ENCODE measurements around the gene GRIP1.
"Not testable (repeated sequence)": the region's sequence is repeated elsewhere in the genome, so short reads cannot be mapped to it uniquely, and the experiment has no call there.

GRIP1 gene

DNA sequence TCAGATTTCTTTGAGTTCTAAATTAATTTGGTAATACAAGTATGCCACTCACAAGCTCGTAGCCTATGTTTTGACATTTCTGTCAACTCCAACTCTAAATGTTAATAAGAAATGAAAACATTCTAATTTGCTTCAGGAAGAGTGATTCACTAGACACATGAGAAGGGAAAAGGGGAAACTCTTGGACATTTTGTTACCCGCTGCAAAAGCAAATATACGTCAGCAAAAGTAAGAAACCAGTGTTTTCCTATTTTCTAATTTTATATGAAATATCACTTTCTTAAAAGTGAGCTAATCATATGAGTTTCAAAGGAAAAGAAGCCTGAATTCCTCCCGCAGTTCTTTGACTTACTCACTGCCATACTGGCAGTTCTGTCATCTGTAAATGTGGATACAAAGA, 162.3 kb downstream of the GRIP1 start:
- no peak for DNase-seq (ENCODE audit: low read depth in 3 of 3)

DNA sequence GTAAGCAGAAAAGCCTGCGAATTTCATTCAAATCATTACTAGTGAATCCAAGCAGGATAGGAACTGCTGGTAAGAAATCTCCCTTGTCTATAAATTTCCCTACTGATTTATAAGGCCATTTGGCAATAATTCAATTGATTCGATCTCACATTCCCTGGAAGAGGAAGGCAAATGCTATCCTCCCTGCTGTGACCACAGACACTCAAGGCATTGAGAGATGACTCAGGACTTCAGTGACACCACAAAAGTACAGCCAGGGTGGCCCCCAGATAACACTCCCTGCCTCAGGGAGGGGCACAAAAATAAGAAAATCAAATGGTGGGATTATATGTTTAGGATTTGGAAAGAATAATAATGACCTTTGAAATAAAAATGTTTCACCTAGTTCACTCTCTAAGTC, 162.7 kb downstream of the GRIP1 start:
- no peak for DNase-seq (ENCODE audit: low read depth in 3 of 3)

DNA sequence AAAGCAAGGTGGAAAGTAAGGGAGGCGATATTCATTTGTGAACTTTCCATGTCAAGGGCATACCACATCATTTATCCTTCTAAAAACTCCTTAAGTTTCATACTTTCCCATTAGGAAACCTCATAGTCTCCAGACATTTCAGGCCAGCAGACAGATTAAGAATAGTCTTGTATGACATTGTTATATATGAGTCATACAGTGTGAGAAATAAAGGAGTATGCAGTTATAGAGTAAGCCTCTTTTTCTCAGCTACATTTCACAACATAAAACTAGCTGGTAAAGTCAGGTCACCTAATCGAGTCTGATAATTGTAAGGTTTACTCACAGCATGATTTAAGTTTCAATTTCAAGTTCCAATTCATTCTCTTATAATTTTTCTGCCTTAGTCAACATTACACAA, 164.3 kb downstream of the GRIP1 start:
- no peak for DNase-seq (ENCODE audit: low read depth in 3 of 3)

DNA sequence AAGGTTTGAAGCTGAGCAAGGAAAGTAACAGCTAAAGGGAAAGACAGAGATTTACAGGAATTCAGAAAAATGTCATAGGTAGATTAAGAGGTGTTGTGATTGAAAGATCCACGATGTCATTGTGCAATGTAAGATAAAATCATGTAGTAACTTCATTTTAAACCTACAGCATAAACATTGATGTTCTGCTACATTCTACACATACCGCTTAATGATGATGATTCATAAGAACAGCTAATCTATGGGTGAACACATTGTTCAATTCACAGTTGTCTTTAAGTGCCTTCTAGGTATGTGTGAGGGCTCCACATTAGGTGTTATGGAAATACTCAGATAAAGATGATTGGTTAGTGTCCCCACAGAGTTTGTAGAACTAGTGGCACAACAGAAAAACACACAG, 170.9 kb downstream of the GRIP1 start:
- DNase-seq (ENCODE audit: low read depth in 3 of 3) = no peak

DNA sequence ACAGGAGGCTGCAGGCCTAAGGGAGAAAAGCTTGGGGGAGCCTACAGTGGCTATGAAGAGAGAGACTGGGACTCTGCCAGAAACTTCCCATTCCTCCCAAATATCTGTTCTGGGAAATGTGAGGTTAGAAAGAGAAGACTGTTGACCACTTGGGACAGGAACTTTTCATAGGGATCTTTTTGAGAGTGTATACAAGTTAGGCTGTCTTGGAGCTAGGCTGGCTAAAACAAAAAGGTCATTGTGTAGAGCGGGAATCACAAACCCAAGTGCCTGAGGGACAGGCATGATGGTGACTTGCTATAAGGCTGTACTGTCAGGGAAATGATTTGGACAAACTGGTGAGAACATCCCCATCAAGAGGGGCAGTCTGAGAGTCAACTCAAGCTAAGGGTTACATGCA, 175.1 kb downstream of the GRIP1 start:
- DNase-seq (ENCODE audit: low read depth in 3 of 3) = no peak

DNA sequence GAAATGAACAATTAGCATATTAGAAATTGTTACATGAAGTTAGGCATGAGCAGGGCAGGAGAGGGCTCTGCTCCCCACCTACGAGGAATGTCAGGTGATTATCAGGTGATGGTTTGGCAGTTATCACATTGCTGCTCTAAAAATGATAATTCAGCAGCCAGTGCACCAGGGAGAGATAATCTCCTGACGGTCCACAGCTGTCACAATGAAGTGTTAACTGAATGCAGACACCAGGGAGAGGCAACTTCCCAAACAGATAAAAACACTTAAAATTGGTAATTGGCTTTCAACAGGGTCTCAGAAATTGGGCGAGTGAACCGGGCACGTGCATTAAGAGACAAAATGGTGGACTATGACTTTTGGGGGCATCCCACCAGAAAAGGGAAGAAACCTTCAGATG, 176.0 kb downstream of the GRIP1 start:
- DNase-seq (ENCODE audit: low read depth in 3 of 3) = no peak

DNA sequence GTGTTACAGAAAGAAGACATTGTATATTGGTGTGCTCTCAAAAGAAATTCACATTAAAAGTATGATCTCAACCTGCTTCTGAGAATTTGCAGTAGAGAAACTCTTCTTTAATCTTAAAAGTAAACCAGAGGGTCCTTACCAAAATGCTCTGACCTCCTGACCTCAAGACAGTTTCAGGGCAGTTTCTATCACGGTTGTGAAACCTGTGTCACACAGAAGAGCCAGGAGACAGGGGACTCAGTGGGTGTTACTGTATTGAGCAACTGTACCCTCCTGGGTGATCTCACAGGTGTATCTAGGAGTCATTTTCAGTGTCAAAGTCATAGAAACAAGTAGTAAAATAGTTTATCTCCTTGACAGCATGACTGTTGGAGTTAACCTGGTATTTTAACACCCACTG, 178.0 kb downstream of the GRIP1 start:
- DNase-seq (ENCODE audit: low read depth in 3 of 3) = no peak

DNA sequence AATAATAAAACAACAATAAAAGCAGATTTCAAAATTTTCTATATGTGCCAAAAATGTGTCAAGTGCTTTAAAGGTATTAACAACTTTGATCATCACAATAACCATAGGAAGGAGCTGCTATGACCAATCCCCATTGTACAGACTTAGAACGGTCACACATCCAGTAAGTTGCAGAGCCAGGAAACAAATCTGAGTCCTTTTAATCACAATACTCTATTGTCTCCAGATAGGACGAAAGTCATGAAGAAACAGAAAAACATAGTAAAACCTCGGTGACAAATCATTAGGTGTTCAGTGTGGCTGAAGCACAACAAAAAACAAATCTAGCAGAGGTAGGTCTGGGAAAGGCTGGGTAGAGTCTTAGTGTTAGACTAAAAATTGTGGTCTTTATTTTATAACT, 178.8 kb downstream of the GRIP1 start:
- DNase-seq (ENCODE audit: low read depth in 3 of 3) = no peak

DNA sequence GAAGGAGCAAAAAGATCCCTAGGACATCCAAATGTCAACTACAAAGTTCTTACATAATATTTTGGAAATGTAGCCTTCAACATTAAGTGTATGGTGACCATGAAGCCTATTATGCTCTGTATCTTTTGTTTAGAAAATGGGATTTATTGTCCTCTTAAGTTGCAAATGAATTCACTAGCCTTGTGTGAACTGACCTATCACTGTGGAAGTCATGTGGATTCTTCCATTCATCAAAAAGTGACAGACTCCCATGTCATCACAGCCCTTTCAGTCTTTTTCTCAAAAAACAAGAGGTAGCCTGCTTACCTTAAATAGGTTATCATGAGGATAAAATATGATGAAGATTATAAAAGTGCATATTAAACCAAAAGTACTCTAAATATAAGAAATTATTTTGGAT, 179.9 kb downstream of the GRIP1 start:
- no peak for DNase-seq (ENCODE audit: low read depth in 3 of 3)

DNA sequence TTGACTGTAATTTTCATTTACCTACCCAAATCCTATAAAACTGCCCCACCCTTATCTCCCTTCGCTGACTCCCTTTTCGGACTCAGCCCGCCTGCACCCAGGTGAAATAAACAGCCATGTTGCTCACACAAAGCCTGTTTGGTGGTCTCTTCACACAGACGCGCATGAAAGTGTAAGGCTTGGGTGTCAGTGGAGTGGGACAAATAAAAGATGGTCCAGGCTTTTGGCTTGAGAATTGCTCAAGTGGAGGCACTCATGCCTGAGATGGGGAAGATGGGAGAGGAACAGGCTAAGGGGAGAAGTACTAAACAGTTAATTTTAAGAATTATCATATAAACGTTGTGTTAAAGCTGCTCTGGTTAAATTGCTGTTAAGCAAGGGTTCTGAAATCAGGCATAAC, 180.8 kb downstream of the GRIP1 start:
- not testable (repeated sequence) for DNase-seq (ENCODE audit: low read depth in 3 of 3)

DNA sequence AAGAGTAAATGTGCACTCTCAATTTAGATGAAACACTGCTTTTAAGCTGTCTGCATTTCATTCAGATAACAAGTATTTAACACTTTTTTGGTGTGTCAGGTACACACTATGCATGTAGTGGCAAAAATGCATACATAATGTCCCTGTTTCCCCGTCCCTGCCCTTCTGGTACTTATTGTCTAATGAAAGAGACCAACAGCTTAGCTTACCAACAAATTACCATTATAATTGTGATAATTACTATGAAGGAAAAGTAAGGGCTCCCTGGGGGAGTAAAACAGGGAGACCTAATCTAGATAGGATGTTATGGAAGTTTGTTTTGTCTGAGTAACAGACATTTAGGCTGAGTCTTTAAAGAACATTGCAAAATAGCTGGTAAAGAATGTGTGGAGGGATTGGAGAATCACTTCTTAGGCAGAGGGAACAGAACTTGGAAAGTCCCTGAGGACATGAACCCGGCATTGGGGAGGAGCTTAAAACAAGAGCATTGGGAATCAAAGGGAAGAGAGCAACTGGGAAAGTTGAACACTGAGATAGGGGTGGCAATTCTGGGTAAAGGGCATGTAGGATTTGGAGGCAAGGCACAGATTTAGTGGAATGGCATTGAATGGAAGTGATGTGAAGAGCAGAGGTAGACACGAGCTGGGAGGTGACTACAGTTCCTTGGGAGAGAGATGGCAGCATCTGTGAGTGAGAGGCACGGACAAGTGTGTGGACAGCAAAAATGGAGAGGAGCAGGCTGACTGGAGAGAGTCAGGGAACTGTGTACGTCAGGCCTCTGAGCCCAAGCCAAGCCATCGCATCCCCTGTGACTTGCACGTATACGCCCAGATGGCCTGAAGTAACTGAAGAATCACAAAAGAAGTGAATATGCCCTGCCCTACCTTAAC, 181.6 kb downstream of the GRIP1 start:
- no peak for DNase-seq (ENCODE audit: low read depth in 3 of 3)

DNA sequence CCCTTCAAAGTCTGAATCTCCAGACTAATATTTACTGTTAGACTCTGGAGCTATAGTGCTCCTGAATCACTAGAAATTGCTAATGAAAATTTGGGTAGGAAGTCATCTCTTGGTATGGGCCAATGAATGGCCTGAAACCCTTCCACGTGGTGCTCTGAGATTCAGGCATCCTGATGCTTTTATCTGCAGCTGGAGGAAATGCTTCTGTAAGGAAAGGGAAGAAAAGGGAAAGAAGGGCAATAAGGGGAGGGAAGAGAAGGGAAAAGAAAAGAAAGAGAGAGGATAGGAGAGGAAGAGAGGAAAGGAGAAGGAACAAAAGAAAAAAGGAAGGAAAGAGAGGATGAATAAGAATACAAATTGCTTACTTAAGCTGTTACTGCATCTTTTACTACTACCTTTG, 182.3 kb downstream of the GRIP1 start:
- DNase-seq (ENCODE audit: low read depth in 3 of 3) = no peak

DNA sequence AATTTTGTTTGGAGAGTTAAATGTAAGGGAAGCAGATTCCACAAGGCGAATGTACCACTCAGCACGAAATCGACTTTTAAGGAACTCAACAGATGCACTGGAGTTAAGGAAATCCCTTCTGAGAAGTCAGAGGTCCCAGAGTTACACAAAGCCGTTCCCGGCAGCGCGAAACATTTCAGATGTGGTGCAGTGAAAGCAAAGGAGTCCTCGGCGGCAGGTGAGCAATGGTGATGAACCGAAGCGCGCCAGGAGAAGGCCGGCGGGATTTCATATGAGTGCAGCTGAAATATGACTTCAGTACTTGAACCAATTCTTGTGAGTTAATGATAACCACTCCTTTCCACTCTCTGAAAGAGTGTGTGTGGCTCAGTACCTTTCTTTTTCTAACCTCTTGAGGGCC, 183.2 kb downstream of the GRIP1 start:
- DNase-seq (ENCODE audit: low read depth in 3 of 3) = no peak

DNA sequence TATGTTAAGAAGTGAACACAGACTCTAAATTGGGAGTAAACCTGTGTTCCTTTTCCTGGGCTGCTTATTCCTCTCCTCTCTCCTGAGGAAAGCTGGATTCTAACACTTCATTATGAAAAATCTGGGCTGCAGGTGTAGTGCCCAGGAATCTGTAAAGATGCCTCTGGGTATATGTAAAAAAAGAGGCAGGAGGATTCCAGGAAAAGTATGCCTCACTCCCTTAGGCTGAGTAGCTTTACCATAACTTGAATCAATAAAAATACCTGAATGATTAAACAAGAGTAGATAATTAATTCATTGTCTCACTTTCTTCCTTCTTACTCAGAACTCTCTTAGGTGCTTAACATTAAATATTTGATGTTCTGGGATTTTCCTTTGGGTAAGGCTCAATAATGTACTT, 185.1 kb downstream of the GRIP1 start:
- no peak for DNase-seq (ENCODE audit: low read depth in 3 of 3)

DNA sequence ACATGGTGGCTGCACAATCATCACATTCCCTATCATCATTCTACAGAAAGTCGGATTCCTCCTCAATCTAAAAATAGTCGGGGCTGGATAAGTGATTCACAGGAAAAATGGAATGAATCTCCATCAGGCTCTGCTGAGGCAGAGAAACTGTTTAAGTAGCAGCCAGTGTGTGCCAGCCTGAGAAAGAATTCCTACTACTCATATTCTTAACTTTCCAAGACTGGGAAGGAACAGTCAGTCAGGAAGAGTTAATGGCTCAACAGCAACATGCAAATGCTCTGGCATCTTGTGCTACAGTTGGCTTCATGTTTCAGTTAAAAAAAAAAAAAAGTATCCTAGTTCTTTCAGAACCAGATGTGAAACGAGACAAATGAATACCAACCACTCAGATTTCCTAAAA, 187.0 kb downstream of the GRIP1 start:
- DNase-seq (ENCODE audit: low read depth in 3 of 3) = no peak

DNA sequence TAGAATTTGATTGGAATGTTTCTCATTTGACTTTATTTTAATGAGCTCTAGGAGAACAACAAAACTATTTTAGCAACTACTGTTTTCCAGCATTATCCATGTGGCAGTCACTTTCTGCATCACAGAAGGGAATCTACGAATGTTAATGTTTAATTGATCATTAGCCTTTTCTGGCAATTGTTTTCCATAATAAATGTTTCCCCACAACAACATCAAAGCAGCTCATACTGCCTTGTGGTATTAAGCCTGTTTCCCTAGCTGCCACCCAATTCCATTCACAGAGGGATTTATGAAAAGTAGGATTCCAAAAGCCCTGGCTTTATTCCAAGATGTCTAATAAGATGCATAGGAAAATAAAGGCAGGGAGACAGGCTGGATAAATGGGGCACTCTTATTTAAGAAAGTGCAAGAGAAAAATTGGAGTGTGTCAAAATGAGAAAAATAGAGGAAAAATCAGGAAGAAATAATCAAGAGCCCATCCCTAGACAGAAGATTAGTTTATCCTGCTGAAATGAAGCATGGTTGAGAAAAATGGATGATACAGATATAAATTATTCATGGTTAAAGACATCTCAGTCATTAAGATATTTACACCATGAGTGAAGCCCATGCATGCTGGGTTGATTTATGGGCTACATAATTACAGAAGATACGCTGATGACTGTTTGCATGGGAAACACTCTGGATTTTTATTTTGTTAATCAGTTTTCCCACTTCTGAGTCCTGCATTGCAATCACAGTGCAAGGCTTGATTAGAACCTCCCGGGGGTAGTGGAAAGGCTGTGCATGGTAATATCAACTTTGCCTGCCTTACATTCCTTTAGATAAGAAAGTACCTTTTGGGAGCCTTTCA, 196.3 kb downstream of the GRIP1 start:
- no peak for DNase-seq (ENCODE audit: low read depth in 3 of 3)

DNA sequence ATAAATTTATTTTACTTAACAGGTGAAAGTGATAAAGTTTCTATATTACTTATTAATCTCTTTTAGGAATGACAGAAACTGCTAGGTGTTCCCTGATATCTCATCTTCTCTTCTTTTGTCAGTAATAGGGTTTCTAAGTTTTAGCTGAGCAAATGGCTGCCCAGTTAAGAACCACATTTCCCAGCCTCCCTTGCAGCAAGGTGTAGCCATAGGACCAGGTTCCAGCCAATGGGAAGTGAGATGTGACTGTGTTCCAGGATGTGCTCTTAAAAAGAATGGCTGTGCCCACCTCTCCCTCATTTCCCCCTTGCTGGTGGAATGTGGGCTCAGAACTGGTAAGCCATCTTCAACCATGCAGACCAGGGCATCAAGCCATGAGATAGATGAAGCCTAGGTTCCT, 210.9 kb downstream of the GRIP1 start:
- DNase-seq (ENCODE audit: low read depth in 3 of 3) = no peak

DNA sequence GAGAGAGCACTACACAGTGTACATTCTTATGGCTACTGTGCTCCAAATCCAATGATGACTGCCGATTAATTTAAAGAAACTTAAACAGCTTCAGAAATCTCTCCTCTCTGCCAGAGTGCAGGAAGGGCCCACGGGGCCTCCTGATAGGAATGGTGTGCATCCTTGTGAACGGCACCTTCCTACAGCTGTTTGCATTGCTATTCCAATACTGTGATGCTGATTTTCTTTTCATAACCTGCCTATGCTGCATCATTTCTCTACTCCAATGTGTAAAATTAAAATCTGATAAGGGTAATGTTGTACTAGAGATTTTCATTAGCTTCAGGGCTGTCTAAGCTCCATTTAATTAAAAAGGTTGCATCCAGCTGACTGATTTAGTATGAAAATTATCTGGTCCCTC, 217.5 kb downstream of the GRIP1 start:
- no peak for DNase-seq (ENCODE audit: low read depth in 3 of 3)

DNA sequence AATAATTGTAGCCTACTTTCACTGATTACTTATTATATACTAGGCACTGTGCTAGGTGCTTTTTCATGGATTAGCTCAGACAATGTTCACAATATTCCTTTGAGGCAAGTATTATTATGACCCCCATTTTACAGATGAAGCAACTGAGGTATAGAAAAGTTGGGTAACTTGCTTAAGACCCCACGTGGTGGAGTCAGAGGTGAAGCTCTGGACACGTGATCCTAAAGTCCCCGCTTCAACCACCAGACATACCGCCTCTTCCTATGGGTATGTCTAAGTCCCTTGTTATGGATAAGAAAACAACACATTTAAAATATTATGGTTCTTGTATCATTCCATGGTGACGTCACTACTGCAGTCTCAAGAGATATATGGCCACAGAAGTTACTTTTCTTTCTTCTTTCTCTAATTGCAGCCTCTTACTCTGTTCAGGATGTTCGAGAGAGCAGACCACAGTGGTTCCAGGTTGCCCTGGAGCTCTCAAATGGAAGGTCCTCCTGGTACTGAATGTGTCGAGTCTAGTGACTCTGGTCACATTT, 218.9 kb downstream of the GRIP1 start:
- no peak for DNase-seq (ENCODE audit: low read depth in 3 of 3)

DNA sequence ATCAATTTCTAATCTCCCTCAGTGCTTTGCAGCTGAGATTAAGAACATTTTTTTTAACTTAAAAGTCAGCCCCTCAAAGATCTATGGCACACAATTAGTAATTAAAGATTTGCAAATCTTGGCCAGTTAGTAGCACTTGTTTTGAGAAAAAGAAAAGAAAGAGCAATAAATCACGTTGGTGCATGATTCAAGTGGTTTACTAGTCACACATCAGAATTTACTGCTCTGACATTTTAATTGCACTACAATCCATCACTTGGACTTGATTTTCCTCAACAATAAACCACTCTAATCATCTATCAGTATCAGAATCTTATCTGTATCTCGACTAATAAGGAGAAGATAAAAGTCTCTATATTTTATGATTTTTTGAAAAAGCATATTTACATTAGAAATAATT, 222.3 kb downstream of the GRIP1 start:
- DNase-seq (ENCODE audit: low read depth in 3 of 3) = no peak

DNA sequence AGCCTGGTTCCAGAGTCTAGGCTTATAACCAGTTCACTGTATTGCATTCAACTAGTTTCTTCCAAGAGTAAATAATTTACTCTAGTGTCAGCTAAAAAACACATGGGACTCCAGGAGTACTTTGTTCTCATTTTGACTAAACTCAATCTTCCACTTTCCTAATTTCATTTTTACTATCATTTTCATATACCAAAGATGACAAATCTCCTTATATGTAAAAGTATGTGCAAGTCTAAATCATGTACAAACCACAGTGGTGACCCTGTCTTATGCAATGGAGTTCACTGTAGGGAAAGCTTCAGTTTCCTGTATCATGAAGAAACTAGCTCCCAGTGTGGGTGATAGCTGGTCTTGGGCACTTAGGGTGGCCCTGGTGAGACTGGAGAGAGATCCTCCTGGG, 225.0 kb downstream of the GRIP1 start:
- no peak for DNase-seq (ENCODE audit: low read depth in 3 of 3)

DNA sequence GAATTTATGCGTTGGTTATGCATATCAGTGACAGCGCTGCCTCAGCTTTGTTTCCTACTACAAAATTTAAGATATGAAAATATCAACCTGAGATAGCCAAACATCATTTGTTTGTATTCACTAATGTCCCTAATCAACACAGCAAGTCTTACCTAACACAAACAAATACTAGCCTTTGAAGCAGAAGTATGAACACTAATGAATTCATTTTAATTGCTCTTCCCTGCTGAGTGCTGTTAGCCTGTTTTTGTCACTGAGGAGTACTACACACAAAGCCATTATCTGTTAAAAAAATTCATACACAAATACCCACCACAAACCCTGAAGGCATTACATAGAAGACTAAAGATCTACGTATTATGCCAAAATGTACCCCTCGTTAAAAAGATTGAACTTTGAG, 225.8 kb downstream of the GRIP1 start:
- no peak for DNase-seq (ENCODE audit: low read depth in 3 of 3)

DNA sequence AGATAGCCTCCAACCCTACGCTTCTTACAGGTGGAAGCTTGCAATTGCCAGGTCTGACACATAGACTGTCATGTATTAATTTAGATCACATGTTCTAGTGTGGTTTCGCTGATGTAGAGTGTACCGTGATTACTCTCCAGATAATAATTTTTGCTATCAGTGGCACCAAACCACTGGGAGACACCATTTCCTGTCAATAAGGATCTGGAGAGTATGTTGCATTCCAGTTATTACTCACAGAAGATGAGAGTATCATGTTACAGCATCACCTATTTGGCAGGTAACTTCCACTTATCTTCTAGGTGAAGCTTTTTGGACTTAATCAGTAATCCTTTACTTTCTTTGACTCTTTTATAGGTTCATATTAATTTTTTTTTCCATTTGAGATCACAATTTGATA, 229.3 kb downstream of the GRIP1 start:
- DNase-seq (ENCODE audit: low read depth in 3 of 3) = no peak
